ENCODE results near the gene TRAPPC12.

GRCh38 chr2:3480352-3481010, 101.0 kb downstream of the TRAPPC12 start:
- no peak for TF ChIP-seq CREB5 (CRISPR knock-in tag; IDR thresholded peaks at IDR 0.05; ENCODE audit: low read depth)
- TF ChIP-seq, protein P1, sequence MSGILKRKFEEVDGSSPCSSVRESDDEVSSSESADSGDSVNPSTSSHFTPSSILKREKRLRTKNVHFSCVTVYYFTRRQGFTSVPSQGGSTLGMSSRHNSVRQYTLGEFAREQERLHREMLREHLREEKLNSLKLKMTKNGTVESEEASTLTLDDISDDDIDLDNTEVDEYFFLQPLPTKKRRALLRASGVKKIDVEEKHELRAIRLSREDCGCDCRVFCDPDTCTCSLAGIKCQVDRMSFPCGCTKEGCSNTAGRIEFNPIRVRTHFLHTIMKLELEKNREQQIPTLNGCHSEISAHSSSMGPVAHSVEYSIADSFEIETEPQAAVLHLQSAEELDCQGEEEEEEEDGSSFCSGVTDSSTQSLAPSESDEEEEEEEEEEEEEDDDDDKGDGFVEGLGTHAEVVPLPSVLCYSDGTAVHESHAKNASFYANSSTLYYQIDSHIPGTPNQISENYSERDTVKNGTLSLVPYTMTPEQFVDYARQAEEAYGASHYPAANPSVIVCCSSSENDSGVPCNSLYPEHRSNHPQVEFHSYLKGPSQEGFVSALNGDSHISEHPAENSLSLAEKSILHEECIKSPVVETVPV (CRISPR knock-in tag; IDR thresholded peaks at IDR 0.05): no peak
- no peak for TF ChIP-seq TSHZ2 (CRISPR knock-in tag; IDR thresholded peaks at IDR 0.05)
- TF ChIP-seq GLIS3 (CRISPR knock-in tag; IDR thresholded peaks at IDR 0.05): no peak
- no peak for TF ChIP-seq TCF4 (CRISPR knock-in tag; IDR thresholded peaks at IDR 0.05; ENCODE audit: borderline replicate concordance)
- no peak for TF ChIP-seq ARNTL (CRISPR knock-in tag; IDR thresholded peaks at IDR 0.05; ENCODE audit: borderline replicate concordance, low read depth)
- TF ChIP-seq ISL1 (CRISPR knock-in tag; IDR thresholded peaks at IDR 0.05): no peak

All from SK-N-SH treated with all-trans-retinoic acid at 6 μM for 48 hours (cell line).